Thyroid gland (tissue), 4 donors: ENCODE data around the gene MRGPRE. TPM values are rescaled to one million over a fixed set of nuclear protein-coding genes. Genes with fewer than 3 reads are reported as not detected.
"Not testable (repeated sequence)": the region's sequence is repeated elsewhere in the genome, so short reads cannot be mapped to it uniquely, and the experiment has no call there.

Source experiments
- DNase-seq, 2 donors: peaks; one replicate each; pipeline ENCODE4 v3.0.0-alpha.2; 2019
- H3K27ac ChIP-seq, 3 donors: fragments of 200-600 bp; sonication (generic); 1 replicate in 2 of 3; 2 replicates in 1 of 3; pipeline ENCODE4 v1.5.1; 2016 to 2019; ENCODE audit warnings: mild to moderate bottlenecking in 1 of 3, moderate library complexity in 1 of 3
- H3K27me3 ChIP-seq: fragments of 200-600 bp; sonication (generic); one replicate; pipeline ENCODE4 v1.5.1; 2019
- H3K36me3 ChIP-seq, 2 donors: fragments of 200-600 bp; sonication (generic); one replicate each; pipeline ENCODE4 v1.5.1; 2016 to 2019
- H3K4me1 ChIP-seq, 2 donors: fragments of 200-600 bp; sonication (generic); one replicate each; pipeline ENCODE4 v1.5.1; 2017 to 2019
- H3K4me3 ChIP-seq, 3 donors: fragments of 200-600 bp; sonication (generic); replicated peaks in 1 of 3; 1 replicate in 2 of 3; 2 replicates in 1 of 3; pipeline ENCODE4 v1.5.1; 2016; ENCODE audit warnings: mild to moderate bottlenecking in 1 of 3
- H3K9me3 ChIP-seq: fragments of 200-600 bp; sonication (generic); one replicate; pipeline ENCODE4 v1.5.1; 2017
- POLR2A ChIP-seq, 2 donors: fragments of 450-650 bp; IDR thresholded peaks; one replicate each; pipeline ENCODE4 v1.6.1; 2017; ENCODE audit warnings: antibody characterized with exemption in 2 of 2, mild to moderate bottlenecking in 2 of 2, moderate library complexity in 1 of 2
- WGBS, 2 donors: methylation state at CpG; one replicate each; pipeline ENCODE4 v1.1.5; 2017; 5-methylcytosine and 5-hydroxymethylcytosine counted together
- intact Hi-C: fragments of 100-400 bp; cut with DNase I; formaldehyde crosslinking; loops from one replicate; pipeline ENCODE4 v1.15.1; 2023
- total RNA-seq, 4 donors: library from RNA; depleted of rRNA; stranded (reverse); fragments of >200 nt; gene quantifications; one replicate each; pipeline ENCODE4 v1.2.3, GENCODE V29; 2016
- TF ChIP-seq, protein P1 (sequence below), 6 experiments: fragments of 200-600 bp in 3 of 6; fragments of 450-650 bp in 3 of 6; sonication (generic) in 3 of 6; IDR thresholded peaks; one replicate each; pipeline ENCODE4 v1.5.1; 2016 to 2019; ENCODE audit warnings: antibody characterized with exemption in 6 of 6, mild to moderate bottlenecking in 2 of 6, inconsistent platforms in 1 of 6, moderate library complexity in 1 of 6

MRGPRE gene, protein sequence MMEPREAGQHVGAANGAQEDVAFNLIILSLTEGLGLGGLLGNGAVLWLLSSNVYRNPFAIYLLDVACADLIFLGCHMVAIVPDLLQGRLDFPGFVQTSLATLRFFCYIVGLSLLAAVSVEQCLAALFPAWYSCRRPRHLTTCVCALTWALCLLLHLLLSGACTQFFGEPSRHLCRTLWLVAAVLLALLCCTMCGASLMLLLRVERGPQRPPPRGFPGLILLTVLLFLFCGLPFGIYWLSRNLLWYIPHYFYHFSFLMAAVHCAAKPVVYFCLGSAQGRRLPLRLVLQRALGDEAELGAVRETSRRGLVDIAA
- under 1 TPM in 1 of 4 donors, not detected in 3; 0.39 TPM for total RNA-seq

DNA sequence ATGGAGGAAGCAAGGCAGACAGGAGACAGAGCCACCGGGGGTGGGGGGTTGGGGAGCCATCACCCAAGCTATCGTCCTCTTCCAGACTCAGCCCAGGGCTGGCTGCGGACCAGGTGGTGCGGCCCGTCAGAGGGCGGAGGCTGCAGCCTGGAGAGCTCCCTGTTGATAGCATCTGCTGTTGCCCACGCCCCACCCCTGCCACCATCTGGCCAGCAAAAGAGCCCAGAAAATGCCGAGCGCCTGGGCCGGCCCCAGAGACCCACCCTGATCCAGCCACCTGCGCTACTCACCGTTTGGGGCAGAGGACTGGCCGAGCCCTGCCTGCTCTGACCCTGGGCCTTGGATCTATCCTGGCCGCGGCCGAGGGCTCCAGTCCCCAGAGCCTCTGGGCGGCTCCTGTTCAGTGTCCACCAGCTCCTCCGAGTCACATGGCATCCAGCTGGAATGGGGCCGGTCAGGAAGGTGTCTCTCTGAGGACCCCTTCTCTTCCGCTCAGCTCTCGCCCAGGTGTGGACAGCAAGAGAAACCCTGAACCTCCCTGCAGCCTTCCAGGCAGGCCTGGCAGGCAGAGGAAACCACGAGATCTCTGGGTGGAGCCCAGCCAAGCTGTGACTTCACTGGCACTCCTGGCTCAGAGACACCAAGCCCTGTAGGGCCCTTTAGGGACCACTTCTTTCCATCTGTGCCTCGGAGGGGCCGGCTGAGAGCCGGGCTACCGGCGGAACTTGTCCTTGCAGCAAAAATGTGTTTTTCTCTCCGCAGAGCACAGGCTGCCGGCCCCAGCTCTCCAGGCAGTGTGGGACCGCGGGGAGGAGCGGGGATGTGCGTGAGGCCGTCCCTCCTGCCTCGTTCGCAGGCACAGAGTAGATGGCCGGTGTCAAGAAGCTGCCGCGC lies at the start of gene MRGPRE:
MRGPRE (minus strand) TSS at position 567 of the 894 bp plus-strand sequence. CDS start 3,618 bp downstream, outside the sequence.
- Histone ChIP-seq H3K4me1 (peaks cover 0 to 12% of the 10 kb centered on the region in 2 donors), H3K27me3 (no peaks in the 10 kb centered on the region), H3K27ac (no peak within 1 kb of the TSS), H3K36me3 (no peaks in the 10 kb centered on the region), H3K4me3 (no peak within 1 kb of the TSS), H3K9me3 (no peaks in the 10 kb centered on the region)
- WGBS, 2 donors, result 23 to 33% methylated on average over 24 of the region's 39 CpGs
- intact Hi-C loops, result no loop called here
- TF ChIP-seq, protein P1, sequence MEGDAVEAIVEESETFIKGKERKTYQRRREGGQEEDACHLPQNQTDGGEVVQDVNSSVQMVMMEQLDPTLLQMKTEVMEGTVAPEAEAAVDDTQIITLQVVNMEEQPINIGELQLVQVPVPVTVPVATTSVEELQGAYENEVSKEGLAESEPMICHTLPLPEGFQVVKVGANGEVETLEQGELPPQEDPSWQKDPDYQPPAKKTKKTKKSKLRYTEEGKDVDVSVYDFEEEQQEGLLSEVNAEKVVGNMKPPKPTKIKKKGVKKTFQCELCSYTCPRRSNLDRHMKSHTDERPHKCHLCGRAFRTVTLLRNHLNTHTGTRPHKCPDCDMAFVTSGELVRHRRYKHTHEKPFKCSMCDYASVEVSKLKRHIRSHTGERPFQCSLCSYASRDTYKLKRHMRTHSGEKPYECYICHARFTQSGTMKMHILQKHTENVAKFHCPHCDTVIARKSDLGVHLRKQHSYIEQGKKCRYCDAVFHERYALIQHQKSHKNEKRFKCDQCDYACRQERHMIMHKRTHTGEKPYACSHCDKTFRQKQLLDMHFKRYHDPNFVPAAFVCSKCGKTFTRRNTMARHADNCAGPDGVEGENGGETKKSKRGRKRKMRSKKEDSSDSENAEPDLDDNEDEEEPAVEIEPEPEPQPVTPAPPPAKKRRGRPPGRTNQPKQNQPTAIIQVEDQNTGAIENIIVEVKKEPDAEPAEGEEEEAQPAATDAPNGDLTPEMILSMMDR (IDR thresholded peaks at IDR 0.05), result no peak
- no peak for TF ChIP-seq POLR2A (IDR thresholded peaks at IDR 0.05)
- peak; percentile 83 to 85 for DNase-seq

DNA sequence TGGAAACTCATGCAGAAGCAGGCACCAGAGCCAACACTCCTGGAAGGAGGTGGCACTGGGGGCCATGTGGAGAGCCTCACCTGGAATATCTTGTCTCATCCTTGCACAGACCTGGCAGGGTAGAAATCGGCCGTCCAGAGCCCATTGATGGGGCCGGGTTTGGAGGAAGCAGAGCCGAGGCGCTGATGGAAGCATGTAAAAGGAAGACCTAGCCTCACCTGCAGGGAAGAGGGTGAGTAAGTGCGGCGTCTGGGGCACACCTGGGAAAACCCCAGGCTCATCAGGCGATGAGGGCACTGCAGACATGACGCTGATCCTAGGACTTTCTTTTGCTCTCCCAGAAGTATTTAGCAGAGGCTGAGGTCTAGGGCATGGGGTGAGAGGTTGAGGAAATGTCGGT lies 48.9 kb upstream of the MRGPRE start:
- H3K9me3 ChIP-seq, intact Hi-C loops, H3K27ac ChIP-seq, H3K4me3 ChIP-seq, H3K36me3 ChIP-seq, H3K27me3 ChIP-seq, H3K4me1 ChIP-seq, DNase-seq: not testable (repeated sequence)
- WGBS, 2 donors, result 92 to 100% methylated on average over 1 of the region's 10 CpGs

DNA sequence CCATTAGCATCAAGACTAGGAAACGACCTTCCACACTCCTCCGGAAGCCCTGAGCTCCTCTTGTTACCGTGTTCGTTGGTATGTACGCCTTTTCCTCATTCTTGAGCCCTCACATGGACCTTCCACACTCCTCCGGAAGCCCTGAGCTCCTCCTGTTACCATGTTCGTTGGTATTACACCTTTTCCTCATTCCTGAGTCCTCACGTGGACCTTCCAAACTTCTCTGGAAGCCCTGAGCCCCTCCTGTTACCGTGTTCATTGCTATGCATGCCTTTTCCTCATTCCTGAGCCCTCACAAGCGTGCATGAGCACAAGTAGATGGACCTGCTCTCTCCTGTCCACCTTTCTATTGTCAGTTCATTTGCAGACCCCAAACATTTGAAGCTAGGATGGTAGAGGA lies 48.4 kb upstream of the MRGPRE start:
- H3K9me3 ChIP-seq, H3K4me1 ChIP-seq, H3K4me3 ChIP-seq, H3K27ac ChIP-seq, H3K27me3 ChIP-seq, intact Hi-C loops, DNase-seq, H3K36me3 ChIP-seq: not testable (repeated sequence)
- no CpG with 5 or more reads among the region's 10 CpGs for WGBS, 2 donors

DNA sequence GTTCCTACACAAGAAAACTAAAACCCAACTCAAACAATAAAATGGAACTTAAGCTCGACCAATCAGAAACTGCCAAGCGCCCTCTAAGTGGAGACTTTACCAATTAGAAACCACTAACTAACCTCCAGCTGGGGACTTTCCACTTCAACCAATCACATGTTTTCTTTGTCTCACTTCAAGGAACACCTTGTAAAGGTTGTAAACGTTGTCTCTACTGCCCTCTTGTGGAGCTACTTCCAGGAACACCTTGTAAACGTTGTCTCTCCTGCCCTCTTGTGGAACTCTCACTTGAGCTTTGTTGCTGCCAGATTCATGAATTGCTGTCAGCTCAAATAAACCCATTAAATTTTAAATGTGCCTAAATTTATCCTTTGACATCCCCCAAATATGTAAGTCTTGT lies 46.7 kb upstream of the MRGPRE start:
- WGBS, 2 donors, result no CpG with 5 or more reads among the region's 4 CpGs
- H3K9me3 ChIP-seq, H3K36me3 ChIP-seq, H3K27ac ChIP-seq, intact Hi-C loops, H3K4me1 ChIP-seq, H3K27me3 ChIP-seq, DNase-seq, H3K4me3 ChIP-seq: not testable (repeated sequence)

DNA sequence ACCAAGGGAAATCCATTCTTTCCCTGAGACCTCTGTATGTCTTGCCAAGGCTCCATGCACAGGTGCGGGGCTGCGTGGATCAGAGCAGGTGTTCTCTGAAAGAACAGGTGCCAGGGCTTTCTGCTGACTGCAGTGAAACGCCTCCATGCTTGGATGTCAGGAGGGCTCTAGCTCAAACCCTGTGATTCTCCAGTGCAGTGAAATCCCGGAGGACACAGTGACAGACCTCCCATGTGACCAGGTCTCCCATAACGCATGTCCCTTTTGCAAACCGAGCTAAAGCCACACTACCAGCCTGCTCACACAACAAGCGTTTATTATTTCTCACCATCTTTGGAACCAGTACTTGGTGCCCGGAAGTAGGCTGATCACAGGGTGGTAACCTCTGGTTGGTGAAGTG lies 41.4 kb upstream of the MRGPRE start:
- H3K27ac ChIP-seq, H3K36me3 ChIP-seq, H3K4me3 ChIP-seq, H3K4me1 ChIP-seq, intact Hi-C loops, H3K27me3 ChIP-seq, H3K9me3 ChIP-seq, DNase-seq: not testable (repeated sequence)
- 74% methylated on average over 3 of the region's 8 CpGs; no CpG with 5 or more reads in 1 of the 2 donors for WGBS, 2 donors

DNA sequence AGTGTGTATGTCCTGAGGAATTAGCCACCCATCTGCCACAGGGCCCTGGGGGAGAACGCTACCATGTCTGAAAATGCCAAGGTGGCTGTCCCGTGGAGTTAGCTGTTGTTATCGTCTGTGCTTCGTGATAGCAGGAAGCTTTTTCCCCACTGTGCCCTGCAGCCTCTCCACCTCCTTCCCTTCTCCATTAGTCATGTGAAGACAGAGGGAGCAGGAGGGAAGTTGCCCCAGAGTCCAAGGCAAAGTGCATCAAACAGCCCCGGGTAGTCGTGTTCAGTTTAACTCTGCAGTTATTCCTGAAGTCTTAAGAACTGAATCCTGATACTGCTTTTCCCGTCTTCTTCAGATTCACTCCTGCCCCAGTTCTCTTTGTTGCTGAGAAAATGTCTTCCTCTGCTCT lies 30.3 kb upstream of the MRGPRE start:
- 80% methylated on average over 5 to 6 of the region's 7 CpGs for WGBS, 2 donors
- H3K9me3 ChIP-seq, H3K27ac ChIP-seq, DNase-seq, intact Hi-C loops, H3K36me3 ChIP-seq, H3K4me3 ChIP-seq, H3K27me3 ChIP-seq, H3K4me1 ChIP-seq: not testable (repeated sequence)

DNA sequence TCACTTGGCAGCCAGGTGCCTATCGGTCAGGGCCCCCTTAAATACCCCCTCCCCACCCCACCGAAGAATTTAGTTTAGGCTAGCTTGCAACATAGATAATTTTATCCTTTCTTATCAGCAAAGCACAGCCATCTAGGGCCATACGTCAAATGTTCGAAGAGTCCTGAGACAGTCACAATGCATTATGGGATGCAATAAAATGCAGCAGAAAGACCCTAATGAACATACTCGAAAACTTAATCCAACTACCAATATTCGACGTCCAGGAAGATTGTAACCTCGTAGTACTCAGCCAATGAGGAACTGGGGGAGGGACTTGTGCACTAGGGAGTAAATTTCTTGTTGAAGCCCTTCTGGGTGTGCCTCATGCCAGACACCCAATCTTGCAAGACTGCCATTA lies 29.6 kb upstream of the MRGPRE start:
- DNase-seq, H3K9me3 ChIP-seq, H3K36me3 ChIP-seq, H3K4me1 ChIP-seq, H3K27ac ChIP-seq, H3K27me3 ChIP-seq, intact Hi-C loops, H3K4me3 ChIP-seq: not testable (repeated sequence)
- 80 to 81% methylated on average over 5 to 6 of the region's 8 CpGs for WGBS, 2 donors

DNA sequence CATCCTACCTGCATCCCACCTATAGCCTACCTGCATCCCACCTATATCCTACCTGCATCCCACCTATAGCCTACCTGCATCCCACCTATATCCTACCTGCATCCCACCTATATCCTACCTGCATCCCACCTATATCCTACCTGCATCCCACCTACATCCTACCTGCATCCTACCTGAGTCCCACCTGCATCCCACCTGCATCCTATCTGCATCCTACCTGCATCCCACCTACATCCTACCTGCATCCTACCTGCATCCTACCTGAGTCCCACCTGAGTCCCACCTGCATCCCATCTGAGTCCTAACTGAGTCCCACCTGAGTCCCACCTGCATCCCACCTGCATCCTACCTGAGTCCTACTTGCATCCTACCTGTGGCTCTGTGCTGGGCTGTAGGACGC lies 25.3 kb upstream of the MRGPRE start:
- H3K27me3 ChIP-seq, H3K36me3 ChIP-seq, intact Hi-C loops, DNase-seq, H3K9me3 ChIP-seq, H3K4me3 ChIP-seq, H3K27ac ChIP-seq, H3K4me1 ChIP-seq: not testable (repeated sequence)
- WGBS, 2 donors, result 86 to 91% methylated on average over 1 of the region's 1 CpG

DNA sequence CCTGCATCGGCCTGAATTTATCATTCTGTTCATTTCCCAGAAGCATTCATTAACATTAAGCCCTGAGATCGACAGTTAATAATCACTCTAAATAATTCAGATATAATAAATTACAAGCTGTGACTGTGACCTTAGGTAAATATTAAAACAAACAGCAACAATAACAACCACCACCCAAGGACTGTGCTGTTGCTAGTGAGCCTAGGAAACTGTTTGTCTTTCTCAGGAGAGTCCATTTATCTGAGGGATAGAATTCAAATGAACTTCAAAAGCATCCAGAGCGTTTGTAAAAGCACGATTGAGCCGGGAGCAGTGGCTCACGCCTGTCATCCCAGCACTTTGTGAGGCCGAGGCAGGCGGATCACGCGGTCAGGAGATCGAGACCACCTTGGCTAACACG lies 23.0 kb upstream of the MRGPRE start:
- 82 to 85% methylated on average over 2 to 6 of the region's 12 CpGs for WGBS, 2 donors
- H3K36me3 ChIP-seq, H3K4me1 ChIP-seq, H3K9me3 ChIP-seq, intact Hi-C loops, H3K27me3 ChIP-seq, DNase-seq, H3K27ac ChIP-seq, H3K4me3 ChIP-seq: not testable (repeated sequence)

DNA sequence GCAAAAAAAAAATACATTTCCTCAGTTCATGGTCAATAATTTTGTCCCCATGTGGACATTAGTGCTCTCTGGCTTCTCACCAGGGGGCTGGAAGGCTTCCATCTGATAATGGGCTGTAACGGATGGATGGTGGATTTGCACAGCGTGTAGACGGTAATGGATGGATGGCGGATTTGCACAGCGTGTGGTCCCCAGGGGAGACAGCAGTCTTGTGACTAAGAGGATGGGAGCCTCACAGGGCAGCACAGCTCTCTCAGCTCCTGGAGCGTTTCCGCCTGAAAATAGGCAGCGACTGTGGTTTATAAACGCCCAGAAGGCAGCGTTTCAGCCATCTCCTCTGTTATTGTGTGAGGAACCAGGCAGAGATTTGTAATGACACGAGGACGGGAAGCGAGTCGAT lies 22.6 kb upstream of the MRGPRE start:
- DNase-seq, H3K4me1 ChIP-seq, H3K27ac ChIP-seq, H3K36me3 ChIP-seq, H3K4me3 ChIP-seq, H3K27me3 ChIP-seq, H3K9me3 ChIP-seq, intact Hi-C loops: not testable (repeated sequence)
- WGBS, 2 donors, result no CpG with 5 or more reads among the region's 14 CpGs
